ENCODE measurements around the gene ANKRD28. TPM values are rescaled to one million over a fixed set of nuclear protein-coding genes. Genes with fewer than 3 reads are reported as not detected.

Gene ANKRD28
- total and polyA plus RNA-seq, 9 of the 15 experiments (the other 6 are each of a cell fraction or from before 2014, with no cell fraction given): 11.7 to 66.0 (median 36.7) TPM

DNA sequence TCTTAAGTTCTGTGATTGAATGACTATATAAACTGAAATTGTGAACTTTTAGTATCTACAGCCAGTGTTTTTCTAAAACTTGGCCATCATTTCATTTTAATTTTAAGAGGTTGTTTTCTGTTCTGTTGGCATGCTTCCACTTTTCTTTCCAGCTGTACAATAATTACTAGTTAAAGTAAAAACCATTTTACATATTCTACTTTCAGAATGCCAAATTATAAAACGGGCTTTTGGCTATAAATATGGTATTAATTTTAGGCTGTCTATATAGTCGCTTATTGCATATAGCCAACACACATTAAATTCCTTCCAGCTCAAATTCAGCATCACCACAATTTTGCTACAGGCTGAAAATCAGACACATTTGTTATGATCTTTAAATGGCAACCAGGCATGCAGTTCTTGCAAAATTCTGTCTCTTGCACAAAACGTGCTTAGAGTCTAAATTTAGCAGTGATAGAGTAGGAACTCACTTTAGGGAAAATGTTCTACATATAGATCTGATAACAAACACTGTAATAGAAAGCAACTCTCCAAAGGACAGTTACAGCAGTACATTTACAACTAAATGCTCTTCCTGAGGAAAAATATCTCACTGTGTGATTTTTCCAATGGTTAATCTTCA, 115.1 kb downstream of the ANKRD28 start (continued):
- TF ChIP-seq HSF4 (CRISPR knock-in tag; IDR thresholded peaks at IDR 0.05; ENCODE audit: borderline replicate concordance) (no peak), U2AF2 (optimal IDR thresholded peaks at IDR 0.05; ENCODE audit: low read depth, low read length) (no peak), KDM1A (IDR thresholded peaks at IDR 0.05) (no peak), ZNF699 (CRISPR knock-in tag; IDR thresholded peaks at IDR 0.05; ENCODE audit: insufficient replicate concordance) (no peak), GABPB1 (CRISPR knock-in tag; IDR thresholded peaks at IDR 0.05) (no peak), CEBPG (CRISPR knock-in tag; IDR thresholded peaks at IDR 0.05) (no peak), CEBPG (tag; conservative IDR thresholded peaks at IDR 0.05 in 1 of 2, IDR thresholded peaks at IDR 0.05 in 1 of 2) (peak in 1 of 2 experiments; percentile 62; a peak in 2 of 4 replicates), HNRNPL (IDR thresholded peaks at IDR 0.05; ENCODE audit: low read depth, low read length) (no peak), HNRNPLL (IDR thresholded peaks at IDR 0.05; ENCODE audit: low read depth, low read length, poor library complexity, severe bottlenecking) (no peak), MEF2D (tag; conservative IDR thresholded peaks at IDR 0.05; ENCODE audit: low read depth) (peak; percentile 94), ELF2 (CRISPR knock-in tag; IDR thresholded peaks at IDR 0.05) (no peak), ADNP (tag; IDR thresholded peaks at IDR 0.05) (no peak), YY1 (IDR thresholded peaks at IDR 0.05; ENCODE audit: borderline replicate concordance in 1 of 3, control insufficient read depth in 1 of 3, extremely low read depth in 1 of 3, insufficient read depth in 3 of 3, insufficient read length in 1 of 3, insufficient replicate concordance in 2 of 3, low read depth in 1 of 3, low read length in 2 of 3) (no peak), TCF3 (CRISPR knock-in tag; IDR thresholded peaks at IDR 0.05) (no peak), CEBPB (tag; IDR thresholded peaks at IDR 0.05) (peak; percentile 78)
- TF ChIP-seq, protein P1, sequence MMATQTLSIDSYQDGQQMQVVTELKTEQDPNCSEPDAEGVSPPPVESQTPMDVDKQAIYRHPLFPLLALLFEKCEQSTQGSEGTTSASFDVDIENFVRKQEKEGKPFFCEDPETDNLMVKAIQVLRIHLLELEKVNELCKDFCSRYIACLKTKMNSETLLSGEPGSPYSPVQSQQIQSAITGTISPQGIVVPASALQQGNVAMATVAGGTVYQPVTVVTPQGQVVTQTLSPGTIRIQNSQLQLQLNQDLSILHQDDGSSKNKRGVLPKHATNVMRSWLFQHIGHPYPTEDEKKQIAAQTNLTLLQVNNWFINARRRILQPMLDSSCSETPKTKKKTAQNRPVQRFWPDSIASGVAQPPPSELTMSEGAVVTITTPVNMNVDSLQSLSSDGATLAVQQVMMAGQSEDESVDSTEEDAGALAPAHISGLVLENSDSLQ (IDR thresholded peaks at IDR 0.05): no peak
- TF ChIP-seq, protein P2, sequence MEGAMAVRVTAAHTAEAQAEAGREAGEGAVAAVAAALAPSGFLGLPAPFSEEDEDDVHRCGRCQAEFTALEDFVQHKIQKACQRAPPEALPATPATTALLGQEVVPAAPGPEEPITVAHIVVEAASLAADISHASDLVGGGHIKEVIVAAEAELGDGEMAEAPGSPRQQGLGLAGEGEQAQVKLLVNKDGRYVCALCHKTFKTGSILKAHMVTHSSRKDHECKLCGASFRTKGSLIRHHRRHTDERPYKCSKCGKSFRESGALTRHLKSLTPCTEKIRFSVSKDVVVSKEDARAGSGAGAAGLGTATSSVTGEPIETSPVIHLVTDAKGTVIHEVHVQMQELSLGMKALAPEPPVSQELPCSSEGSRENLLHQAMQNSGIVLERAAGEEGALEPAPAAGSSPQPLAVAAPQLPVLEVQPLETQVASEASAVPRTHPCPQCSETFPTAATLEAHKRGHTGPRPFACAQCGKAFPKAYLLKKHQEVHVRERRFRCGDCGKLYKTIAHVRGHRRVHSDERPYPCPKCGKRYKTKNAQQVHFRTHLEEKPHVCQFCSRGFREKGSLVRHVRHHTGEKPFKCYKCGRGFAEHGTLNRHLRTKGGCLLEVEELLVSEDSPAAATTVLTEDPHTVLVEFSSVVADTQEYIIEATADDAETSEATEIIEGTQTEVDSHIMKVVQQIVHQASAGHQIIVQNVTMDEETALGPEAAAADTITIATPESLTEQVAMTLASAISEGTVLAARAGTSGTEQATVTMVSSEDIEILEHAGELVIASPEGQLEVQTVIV (CRISPR knock-in tag; IDR thresholded peaks at IDR 0.05; ENCODE audit: borderline replicate concordance): no peak
- TF ChIP-seq, protein P3, sequence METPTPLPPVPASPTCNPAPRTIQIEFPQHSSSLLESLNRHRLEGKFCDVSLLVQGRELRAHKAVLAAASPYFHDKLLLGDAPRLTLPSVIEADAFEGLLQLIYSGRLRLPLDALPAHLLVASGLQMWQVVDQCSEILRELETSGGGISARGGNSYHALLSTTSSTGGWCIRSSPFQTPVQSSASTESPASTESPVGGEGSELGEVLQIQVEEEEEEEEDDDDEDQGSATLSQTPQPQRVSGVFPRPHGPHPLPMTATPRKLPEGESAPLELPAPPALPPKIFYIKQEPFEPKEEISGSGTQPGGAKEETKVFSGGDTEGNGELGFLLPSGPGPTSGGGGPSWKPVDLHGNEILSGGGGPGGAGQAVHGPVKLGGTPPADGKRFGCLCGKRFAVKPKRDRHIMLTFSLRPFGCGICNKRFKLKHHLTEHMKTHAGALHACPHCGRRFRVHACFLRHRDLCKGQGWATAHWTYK (CRISPR knock-in tag; IDR thresholded peaks at IDR 0.05): no peak
- TF ChIP-seq, protein P4, sequence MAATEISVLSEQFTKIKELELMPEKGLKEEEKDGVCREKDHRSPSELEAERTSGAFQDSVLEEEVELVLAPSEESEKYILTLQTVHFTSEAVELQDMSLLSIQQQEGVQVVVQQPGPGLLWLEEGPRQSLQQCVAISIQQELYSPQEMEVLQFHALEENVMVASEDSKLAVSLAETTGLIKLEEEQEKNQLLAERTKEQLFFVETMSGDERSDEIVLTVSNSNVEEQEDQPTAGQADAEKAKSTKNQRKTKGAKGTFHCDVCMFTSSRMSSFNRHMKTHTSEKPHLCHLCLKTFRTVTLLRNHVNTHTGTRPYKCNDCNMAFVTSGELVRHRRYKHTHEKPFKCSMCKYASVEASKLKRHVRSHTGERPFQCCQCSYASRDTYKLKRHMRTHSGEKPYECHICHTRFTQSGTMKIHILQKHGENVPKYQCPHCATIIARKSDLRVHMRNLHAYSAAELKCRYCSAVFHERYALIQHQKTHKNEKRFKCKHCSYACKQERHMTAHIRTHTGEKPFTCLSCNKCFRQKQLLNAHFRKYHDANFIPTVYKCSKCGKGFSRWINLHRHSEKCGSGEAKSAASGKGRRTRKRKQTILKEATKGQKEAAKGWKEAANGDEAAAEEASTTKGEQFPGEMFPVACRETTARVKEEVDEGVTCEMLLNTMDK (IDR thresholded peaks at IDR 0.05; ENCODE audit: borderline replicate concordance, insufficient read depth, low read depth, low read length, poor library complexity, severe bottlenecking): no peak

Measured in K562 (cell line).